NCI-H2107 treated with DMSO at 0.1 percent for 48 hours (cell line): ENCODE data around the gene TRIM56.
"Not testable (repeated sequence)": the region's sequence is repeated elsewhere in the genome, so short reads cannot be mapped to it uniquely, and the experiment has no call there.

ENCODE experiments used
- DNase-seq: peaks from one replicate; lab custom pipeline; 2025; ENCODE audit not compliant: unreplicated experiment; lab: John Stamatoyannopoulos, UW

The TRIM56 gene, protein sequence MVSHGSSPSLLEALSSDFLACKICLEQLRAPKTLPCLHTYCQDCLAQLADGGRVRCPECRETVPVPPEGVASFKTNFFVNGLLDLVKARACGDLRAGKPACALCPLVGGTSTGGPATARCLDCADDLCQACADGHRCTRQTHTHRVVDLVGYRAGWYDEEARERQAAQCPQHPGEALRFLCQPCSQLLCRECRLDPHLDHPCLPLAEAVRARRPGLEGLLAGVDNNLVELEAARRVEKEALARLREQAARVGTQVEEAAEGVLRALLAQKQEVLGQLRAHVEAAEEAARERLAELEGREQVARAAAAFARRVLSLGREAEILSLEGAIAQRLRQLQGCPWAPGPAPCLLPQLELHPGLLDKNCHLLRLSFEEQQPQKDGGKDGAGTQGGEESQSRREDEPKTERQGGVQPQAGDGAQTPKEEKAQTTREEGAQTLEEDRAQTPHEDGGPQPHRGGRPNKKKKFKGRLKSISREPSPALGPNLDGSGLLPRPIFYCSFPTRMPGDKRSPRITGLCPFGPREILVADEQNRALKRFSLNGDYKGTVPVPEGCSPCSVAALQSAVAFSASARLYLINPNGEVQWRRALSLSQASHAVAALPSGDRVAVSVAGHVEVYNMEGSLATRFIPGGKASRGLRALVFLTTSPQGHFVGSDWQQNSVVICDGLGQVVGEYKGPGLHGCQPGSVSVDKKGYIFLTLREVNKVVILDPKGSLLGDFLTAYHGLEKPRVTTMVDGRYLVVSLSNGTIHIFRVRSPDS

DNA sequence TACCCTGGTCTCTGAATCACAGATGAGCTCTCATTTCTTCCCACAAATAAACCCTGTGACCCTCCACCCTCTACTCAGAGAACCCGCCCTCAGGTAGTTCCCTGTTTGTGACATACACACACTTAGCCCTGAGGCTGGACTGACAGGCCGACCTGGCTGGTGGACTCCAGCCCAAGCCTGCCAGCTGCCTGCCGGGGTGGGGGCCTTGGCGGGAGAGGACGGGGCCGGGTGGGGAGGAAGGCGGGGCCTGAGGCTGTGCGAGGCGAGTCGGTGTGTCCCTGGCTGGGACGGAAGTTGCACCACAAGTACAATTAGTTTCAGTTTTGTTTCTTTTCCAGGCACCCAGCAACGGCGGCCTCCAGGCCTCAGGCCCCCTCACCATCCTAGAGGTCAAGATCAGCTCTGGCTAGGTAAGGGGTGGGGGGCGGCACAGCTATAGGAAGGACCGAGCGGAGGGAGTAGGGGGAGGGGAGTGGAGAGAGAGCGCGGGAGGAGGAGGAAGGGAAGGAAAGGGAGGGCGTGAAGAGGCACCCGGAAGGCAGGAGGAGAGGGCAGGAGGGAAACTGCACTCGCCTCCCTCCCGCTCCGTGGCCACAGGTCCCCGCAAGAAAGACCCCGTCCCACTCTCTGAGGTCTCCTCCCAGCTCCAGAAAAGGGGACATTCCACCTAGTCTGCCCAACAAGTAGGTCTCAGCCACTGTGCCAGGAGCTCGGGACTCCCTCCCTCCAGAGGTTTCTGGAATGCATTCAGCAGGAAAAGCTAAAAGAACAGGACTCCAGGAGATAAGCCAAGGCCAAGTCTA lies at the start of gene TRIM56:
TRIM56 (plus strand) TSS at position 320 of the 803 bp plus-strand sequence. CDS start 1,832 bp downstream, outside the sequence.
- DNase-seq = peak; percentile 76

DNA sequence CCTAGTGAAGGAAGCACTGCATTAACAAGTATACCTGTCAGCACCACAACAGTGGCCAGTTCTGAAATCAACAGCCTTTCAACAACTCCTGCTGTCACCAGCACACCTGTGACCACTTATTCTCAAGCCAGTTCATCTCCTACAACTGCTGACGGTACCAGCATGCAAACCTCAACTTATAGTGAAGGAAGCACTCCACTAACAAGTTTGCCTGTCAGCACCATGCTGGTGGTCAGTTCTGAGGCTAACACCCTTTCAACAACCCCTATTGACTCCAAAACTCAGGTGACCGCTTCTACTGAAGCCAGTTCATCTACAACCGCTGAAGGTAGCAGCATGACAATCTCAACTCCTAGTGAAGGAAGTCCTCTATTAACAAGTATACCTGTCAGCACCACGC lies 49.3 kb upstream of the TRIM56 start:
- no peak for DNase-seq

DNA sequence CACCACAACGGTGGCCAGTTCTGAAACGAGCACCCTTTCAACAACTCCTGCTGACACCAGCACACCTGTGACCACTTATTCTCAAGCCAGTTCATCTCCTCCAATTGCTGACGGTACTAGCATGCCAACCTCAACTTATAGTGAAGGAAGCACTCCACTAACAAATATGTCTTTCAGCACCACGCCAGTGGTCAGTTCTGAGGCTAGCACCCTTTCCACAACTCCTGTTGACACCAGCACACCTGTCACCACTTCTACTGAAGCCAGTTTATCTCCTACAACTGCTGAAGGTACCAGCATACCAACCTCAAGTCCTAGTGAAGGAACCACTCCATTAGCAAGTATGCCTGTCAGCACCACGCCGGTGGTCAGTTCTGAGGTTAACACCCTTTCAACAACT lies 44.0 kb upstream of the TRIM56 start:
- DNase-seq = not testable (repeated sequence)

DNA sequence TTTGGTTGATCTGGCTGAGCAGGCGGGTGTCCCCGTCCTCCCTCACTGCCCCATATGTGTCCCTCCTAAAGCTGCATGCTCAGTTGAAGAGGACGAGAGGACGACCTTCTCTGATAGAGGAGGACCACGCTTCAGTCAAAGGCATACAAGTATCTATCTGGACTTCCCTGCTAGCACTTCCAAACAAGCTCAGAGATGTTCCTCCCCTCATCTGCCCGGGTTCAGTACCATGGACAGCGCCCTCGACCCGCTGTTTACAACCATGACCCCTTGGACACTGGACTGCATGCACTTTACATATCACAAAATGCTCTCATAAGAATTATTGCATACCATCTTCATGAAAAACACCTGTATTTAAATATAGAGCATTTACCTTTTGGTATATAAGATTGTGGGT lies 26.9 kb upstream of the TRIM56 start:
- DNase-seq = no peak

DNA sequence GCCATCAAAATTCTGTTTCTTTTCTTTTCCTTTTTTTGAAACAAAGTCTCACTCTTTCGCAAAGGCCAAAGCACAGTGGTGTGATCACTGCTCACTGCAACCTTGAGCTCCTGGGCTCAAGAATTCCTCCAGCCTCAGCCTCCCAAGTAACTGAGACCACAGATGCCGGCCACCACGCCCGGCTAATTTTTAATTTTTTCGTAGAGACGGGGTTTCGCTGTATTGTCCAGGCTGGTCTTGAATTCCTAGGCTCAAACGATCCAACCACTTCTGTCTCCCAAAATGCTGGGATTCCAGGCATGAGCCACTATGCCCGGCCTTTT lies 25.7 kb upstream of the TRIM56 start:
- no peak for DNase-seq

DNA sequence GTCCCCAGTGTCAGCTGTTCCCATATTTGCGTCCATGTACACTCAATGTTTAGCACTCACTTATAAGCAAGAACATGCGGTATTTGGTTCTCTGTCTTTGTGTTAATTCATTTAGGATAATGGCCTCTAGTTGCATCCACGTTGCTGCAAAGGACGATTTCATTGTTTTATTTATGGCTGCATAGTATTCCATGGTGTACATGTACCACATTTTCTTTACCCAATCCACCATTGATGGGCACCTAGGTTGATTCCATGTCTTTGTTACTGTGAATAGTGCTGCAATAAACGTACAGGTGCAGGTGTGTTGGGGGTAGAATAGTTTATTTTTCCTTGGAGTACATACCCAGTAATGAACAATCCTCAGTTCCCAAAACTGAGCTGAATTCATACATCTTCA lies 24.3 kb upstream of the TRIM56 start:
- DNase-seq = no peak

DNA sequence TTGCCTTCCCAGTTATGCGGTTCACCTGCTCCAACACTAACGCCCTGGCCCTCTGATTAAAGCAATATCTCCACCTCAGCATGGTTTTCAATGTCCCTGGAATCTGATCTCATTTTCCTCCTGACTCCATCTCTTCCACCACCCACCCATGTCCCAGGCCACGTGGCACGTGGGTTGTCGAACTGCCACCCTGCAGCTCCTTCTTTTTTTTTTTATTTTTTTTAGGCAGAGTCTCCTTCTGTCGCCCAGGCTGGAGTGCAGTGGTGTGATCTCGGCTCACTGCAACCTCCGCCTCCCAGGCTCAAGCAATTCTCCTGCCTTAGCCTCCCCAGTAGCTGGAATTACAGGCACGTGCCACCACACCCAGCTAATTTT lies 21.1 kb upstream of the TRIM56 start:
- not testable (repeated sequence) for DNase-seq

DNA sequence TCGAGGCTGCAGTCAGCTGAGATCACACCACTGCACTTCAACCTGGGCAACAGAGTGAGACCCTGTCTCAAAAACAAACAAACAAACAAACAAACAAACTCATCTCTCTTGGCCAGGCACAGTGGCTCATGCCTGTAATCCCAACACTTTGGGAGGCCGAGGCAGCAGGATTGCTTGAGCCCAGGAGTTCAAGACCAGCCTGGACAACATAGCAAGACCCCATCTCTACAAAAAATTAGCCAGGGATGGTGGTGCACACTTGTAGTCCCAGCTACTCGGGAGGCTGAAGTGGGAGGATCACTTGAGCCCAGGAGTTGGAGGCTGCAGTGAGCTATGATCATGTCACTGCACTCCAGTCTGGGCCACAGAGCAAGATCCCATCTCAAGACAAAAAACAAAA lies 20.1 kb upstream of the TRIM56 start:
- not testable (repeated sequence) for DNase-seq

DNA sequence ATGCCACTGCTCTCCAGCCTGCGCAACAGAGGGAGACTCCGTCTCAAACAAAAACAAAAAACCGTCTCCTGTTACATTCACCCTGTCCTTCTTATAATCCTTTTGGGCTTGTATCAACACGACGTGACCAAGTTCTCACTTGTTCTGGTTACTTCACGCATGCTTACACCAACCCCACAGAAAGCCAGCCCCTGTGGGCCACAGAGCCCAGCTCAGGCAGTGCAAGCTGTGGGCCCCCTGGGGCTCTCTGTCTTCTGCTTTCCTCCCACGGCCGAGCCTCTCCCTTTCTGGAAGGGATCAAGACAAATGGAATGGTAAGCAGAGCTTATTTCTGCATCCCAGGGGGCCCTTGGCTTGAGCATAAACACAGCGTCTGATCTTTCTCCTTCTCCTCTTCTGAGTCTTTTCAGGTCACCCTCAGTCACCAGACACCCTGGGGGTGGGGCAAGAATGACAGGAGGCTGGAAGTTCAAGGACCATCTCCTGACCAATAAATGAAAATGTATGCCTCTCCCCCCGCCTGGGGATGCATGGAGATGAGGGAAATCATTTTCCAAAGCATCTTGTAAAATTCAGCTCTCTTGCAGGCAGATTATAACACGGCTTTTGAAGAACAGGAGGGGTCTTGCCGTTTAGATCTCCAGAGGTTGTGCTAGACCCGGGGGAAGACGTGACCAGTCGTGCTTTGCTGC lies 19.0 kb upstream of the TRIM56 start:
- DNase-seq = peak; percentile 66

DNA sequence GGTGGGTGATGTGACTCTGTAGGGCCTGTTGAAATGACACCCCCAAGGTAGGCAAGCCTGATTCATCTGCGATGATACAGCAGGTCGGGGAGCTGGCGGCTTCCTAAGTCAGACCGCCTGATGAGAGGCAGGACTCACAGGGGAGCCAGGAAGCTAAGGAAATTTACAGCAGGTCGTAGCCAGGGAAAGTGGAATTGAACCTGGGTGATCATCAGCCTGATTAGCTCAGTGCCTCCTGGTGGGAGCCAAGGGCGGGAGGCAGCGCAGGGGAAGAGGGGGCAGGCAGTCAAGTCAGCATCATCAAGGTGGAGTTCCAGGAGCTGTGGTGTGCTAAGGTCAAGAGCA lies 18.5 kb upstream of the TRIM56 start:
- DNase-seq = no peak

DNA sequence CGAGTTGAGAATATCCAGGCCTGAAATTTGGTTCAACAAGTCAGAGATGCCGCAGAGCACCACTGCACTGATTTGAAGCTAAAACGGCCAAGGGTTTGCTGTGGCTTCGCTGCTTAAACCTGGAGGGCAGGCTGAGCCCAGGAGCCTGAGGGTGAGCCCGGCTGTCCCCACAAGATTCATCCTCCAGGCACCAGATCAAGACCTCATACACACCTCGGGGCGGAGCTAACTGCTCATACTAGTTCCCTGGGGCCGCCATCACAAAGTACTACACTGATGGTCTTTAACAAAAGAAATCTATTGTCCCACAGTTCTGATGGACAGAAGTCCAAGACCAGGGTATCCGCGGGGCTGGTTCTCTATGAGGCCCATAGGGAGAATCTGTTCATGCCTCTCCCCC lies 16.9 kb upstream of the TRIM56 start:
- no peak for DNase-seq

DNA sequence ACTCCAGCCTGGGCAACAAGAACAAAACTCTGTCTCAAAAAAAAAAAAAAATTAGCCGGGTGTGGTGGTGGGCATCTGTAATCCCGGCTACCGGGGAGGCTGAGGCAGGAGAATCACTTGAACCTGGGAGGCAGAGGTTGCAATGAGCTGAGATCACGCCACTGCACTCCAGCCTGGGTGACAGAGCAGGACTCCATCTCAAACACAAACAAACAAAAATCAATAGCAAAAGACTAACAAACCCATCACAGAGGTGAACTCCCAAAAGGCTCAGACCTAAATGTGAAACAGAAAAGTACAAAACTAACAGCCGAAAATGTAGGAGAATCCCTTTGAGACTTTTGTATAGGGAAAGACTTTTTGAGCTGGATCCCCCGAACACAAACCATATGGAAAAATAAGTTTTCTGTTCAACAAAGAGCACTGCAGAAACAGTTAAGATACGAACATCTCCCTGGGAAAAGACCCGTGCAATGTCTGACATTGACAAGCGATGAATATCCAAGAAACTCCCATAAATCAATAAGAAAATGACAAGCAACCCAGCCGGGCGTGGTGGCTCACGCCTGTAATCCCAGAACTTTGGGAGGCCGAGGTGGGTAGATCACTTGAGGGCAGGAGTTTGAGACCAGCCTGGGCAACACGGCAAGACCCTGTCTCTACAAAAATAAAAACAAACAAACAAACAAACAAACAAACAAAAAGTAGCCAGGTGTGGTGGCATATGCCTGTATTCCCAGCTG lies 13.7 kb upstream of the TRIM56 start:
- DNase-seq = not testable (repeated sequence)

DNA sequence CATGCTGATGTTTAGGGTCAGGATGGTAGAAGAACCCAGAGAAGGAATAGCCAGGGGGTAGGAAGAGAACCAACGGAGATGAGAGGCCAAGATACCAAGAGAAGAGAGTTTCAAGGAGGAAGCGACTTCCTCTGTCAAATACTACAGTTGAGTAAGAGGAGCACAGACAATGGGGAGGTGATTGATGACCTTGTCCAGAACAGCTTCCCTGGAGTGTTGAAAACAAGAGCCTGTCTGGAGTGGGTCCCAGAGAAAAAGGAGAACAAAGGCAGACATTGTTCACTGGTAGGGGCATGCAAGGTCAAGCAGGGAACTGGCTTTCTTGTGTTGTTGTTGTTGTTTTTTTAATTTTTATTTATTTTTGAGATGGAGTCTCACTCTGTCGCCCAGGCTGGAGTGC lies 9.6 kb upstream of the TRIM56 start:
- no peak for DNase-seq

DNA sequence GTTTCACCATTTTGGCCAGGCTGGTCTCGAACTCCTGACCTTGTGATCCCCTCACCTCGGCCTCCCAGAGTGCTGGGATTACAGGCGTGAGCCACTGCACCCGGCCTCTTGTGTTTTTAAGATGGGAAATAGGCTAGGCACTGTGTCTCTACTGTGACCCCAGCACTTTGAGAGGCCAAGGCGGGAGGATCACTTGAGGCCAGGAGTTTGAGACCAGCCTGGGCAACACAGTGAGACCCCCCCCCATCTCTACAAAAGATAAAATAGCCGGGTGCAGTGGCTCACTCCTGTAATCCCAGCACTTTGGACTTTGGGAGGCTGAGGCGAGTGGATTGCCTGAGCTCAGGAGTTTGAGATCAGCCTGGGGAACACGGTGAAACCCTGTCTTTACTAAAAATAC lies 9.1 kb upstream of the TRIM56 start:
- DNase-seq = not testable (repeated sequence)

DNA sequence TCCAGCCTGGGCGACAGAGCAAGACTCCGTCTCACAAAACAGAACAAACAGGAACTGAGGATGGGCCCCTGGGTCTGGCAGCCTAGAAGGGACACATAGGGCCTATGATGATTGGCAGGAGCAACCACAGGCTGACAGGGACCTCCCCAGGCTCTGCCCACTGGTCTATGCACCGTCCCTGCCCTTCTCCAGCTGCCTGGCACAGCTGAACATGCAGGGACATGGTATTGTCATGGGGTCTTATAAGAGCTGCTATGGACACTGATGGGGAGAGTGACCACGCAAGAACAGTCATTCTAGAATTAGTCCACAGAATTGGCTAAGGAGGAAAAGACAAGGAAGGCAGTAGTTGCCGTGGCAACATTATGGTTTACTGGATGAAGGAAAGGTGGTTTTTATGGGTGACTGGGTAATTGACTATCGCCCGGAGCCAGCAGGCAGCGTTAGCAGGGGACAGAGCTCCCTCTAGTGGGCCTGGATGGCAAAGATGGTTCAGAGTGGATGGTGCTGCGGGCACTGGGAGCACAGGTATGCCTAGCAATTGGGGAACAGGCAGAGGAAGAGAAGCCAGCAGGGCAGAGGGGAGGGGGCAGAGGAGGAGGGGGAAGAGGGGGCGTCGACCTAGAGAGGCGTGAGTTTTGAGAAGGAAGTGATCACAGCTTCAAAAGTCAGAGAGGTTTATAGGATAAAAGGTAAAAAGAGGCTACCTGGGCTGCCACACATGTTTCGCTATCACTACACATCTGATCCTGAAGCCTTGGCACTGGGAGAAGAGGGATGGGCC lies 7.8 kb upstream of the TRIM56 start:
- DNase-seq = peak; percentile 90

DNA sequence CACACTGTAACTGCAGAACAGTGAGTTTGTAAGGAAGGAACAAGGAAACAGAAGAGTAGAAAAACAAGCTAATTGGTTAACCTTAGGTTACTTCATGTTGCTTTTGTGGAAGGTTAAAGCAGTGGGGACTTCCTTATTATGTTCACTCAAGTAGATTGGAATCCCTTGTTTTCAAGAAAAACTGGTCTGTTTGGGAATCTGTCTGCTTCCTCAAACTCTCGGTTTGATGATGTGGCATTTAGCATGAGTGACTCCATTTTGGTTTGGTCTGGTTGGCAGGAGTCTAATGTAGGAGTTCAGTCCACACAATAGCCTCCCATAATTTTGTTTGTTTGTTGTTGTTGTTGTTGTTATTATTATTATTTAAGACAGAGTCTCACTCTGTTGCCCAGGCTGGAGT lies 3.8 kb upstream of the TRIM56 start:
- no peak for DNase-seq

DNA sequence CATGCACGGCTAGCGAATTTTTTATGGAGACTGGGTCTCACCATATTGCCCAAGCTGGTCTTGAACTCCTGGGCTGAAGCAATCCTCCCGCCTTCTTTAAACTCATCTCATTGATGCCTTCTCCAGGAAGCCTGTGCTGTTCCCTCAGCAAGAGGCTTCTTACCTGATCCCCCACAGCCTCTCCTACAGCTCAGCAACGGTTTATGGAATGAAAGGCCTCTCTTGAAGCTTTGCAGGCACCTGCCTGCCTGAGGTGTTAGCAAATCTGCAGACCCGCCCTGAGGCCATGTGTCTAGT lies 468 bp upstream of the TRIM56 start:
- DNase-seq = no peak

DNA sequence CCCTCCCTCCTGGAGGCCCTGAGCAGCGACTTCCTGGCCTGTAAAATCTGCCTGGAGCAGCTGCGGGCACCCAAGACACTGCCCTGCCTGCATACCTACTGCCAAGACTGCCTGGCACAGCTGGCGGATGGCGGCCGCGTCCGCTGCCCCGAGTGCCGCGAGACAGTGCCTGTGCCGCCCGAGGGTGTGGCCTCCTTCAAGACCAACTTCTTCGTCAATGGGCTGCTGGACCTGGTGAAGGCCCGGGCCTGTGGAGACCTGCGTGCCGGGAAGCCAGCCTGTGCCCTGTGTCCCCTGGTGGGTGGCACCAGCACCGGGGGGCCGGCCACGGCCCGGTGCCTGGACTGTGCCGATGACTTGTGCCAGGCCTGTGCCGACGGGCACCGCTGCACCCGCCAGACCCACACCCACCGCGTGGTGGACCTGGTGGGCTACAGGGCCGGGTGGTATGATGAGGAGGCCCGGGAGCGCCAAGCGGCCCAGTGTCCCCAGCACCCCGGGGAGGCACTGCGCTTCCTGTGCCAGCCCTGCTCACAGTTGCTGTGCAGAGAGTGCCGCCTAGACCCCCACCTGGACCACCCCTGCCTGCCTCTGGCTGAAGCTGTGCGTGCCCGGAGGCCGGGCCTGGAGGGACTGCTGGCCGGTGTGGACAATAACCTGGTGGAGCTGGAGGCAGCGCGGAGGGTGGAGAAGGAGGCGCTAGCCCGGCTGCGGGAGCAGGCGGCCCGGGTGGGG lies 2.2 kb downstream of the TRIM56 start:
- DNase-seq = no peak

DNA sequence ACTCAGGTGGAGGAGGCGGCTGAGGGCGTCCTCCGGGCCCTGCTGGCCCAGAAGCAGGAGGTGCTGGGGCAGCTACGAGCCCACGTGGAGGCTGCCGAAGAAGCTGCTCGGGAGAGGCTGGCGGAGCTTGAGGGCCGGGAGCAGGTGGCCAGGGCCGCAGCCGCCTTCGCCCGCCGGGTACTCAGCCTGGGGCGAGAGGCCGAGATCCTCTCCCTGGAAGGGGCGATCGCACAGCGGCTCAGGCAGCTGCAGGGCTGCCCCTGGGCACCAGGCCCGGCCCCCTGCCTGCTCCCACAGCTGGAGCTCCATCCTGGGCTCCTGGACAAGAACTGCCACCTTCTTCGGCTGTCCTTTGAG lies 2.8 kb downstream of the TRIM56 start:
- no peak for DNase-seq
